ENCODE data around the gene STARD5.

GRCh38 chr15:81293728-81294515 is 30.0 kb downstream of the STARD5 start:
- no peak for TF ChIP-seq EZH2phosphoT487 (IDR thresholded peaks at IDR 0.05; ENCODE audit: insufficient read depth, low read depth)
- no peak for TF ChIP-seq EZH2 (IDR thresholded peaks at IDR 0.05; ENCODE audit: insufficient read depth, poor library complexity, severe bottlenecking)
